Stimulated activated memory B cell treated with anti-CD40 and anti-IgM and Interleukin-4, amounts not matched to agents 10 μg/mL and 1 μg/mL and 100 μg/mL, for 72 hours (primary cell): Measurements from ENCODE around the gene AGBL3.

Experiments used
- ATAC-seq: fragments of 150-1000 bp; cut with Tn5 transposase; 2 replicates; pipeline ENCODE4 v1.10.0; 2021
- H3K27ac Mint-ChIP-seq: one replicate; pipeline ENCODE4 v1.8.0; 2022; ENCODE audit warnings: mild to moderate bottlenecking, mixed read lengths
- H3K27me3 Mint-ChIP-seq: one replicate; pipeline ENCODE4 v1.8.0; 2022; ENCODE audit warnings: mixed read lengths
- H3K36me3 Mint-ChIP-seq: one replicate; pipeline ENCODE4 v1.8.0; 2022; ENCODE audit warnings: mixed read lengths
- H3K4me1 Mint-ChIP-seq: one replicate; pipeline ENCODE4 v1.8.0; 2022; ENCODE audit warnings: mixed read lengths
- H3K4me3 Mint-ChIP-seq: one replicate; pipeline ENCODE4 v1.8.0; 2022; ENCODE audit warnings: mild to moderate bottlenecking, moderate library complexity, mixed read lengths
- H3K9me3 Mint-ChIP-seq: one replicate; pipeline ENCODE4 v1.8.0; 2022; ENCODE audit warnings: mixed read lengths

The AGBL3 gene

GRCh38 chr7:135160098-135160857, 174.0 kb downstream of the AGBL3 start:
- Mint-ChIP-seq H3K36me3 (peaks cover 83% of the 10 kb centered on the region), H3K4me1 (peaks cover 76% of the 10 kb centered on the region), H3K27me3 (no peaks in the 10 kb centered on the region), H3K27ac (peak overlapping the region; percentile 89), H3K4me3 (peak overlapping the region; percentile 69), H3K9me3 (peaks cover 12% of the 10 kb centered on the region)
- peak; percentile 54 for ATAC-seq

- no peaks in the 10 kb centered on the region for H3K27me3 Mint-ChIP-seq
- ATAC-seq = peak; percentile 84
- H3K4me1 Mint-ChIP-seq = peaks cover 82% of the 10 kb centered on the region
- peaks cover 83% of the 10 kb centered on the region for H3K36me3 Mint-ChIP-seq
- H3K4me3 Mint-ChIP-seq = peak overlapping the region; percentile 69
- peak overlapping the region; percentile 89 for H3K27ac Mint-ChIP-seq
- H3K9me3 Mint-ChIP-seq = peaks cover 9% of the 10 kb centered on the region
Measured at GRCh38 chr7:135160858-135161653, 174.7 kb downstream of the AGBL3 start.

DNA sequence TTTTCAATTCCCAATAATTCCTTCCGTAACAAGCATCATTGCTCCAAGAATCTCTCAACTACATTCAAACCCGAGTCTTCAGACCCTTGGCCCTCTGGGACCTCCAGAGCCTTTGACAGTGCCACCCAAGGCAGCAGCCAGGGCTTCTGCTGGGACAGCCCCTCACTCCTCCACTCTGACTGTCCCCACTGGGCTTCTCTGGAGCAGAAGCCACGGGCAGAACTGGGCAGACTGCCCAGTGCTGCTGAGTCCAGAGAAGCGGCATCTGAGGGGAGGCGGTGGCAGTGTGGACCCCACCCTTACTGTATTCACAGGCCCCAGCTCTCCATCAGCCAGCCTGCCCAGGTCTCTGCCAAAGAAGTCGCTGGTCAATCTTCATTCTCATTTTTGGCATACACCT, 175.4 kb downstream of the AGBL3 start:
- Mint-ChIP-seq H3K9me3 (peaks cover 6% of the 10 kb centered on the region), H3K36me3 (peaks cover 83% of the 10 kb centered on the region), H3K27ac (peak overlapping the region; percentile 89), H3K4me3 (peak overlapping the region; percentile 7), H3K4me1 (peaks cover 82% of the 10 kb centered on the region), H3K27me3 (no peaks in the 10 kb centered on the region)
- no peak for ATAC-seq

DNA sequence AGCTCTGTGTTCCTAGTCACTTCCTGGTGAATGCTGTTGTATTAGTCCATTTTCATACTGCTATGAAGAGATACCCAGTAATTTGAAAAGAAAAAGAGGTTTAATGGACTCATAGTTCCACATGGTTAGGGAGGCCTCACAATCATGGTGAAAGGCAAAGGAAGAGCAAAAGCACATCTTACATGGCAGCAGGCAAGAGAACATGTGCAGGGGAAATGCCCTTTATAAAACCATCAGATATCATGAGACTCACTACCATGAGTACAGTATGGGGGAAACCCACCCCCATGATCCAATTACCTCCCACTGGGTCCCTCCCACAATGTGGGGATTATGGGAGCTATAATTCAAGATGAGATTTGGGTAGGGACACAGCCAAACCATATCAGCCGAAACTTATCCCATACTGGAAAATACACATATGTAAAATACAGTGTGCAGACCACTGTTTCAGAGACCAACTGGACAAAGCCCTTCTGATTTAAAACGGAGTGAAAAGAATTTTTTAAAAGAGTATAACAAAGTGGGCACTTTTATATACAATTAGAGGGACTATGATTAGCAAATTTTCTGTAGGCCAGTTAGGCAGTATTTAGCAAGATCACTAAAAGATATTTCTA, 176.2 kb downstream of the AGBL3 start:
- Mint-ChIP-seq H3K4me3 (no peak overlapping the region), H3K4me1 (peaks cover 82% of the 10 kb centered on the region), H3K27ac (peak overlapping the region; percentile 89)

DNA sequence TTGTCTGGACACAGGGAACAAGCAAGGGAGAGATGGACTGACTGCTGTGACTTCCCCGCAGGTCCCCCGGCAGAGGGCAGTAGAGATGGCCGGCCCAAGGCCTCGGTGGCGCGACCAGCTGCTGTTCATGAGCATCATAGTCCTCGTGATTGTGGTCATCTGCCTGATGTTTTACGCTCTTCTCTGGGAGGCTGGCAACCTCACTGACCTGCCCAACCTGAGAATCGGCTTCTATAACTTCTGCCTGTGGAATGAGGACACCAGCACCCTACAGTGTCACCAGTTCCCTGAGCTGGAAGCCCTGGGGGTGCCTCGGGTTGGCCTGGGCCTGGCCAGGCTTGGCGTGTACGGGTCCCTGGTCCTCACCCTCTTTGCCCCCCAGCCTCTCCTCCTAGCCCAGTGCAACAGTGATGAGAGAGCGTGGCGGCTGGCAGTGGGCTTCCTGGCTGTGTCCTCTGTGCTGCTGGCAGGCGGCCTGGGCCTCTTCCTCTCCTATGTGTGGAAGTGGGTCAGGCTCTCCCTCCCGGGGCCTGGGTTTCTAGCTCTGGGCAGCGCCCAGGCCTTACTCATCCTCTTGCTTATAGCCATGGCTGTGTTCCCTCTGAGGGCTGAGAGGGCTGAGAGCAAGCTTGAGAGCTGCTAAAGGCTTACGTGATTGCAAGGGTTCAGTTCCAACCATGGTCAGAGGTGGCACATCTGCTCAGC, 178.2 kb downstream of the AGBL3 start:
- Mint-ChIP-seq H3K4me1 (peaks cover 86% of the 10 kb centered on the region), H3K27me3 (no peaks in the 10 kb centered on the region), H3K27ac (peak overlapping the region; percentile 93), H3K36me3 (peaks cover 84% of the 10 kb centered on the region), H3K9me3 (peaks cover 4% of the 10 kb centered on the region), H3K4me3 (no peak overlapping the region)
- no peak for ATAC-seq

More for the DNA sequence above, 176.2 kb downstream of the AGBL3 start:
- Mint-ChIP-seq H3K9me3 (peaks cover 4% of the 10 kb centered on the region), H3K27me3 (no peaks in the 10 kb centered on the region), H3K36me3 (peaks cover 83% of the 10 kb centered on the region)
- ATAC-seq = no peak

- H3K27ac Mint-ChIP-seq = peak overlapping the region; percentile 93
- no peaks in the 10 kb centered on the region for H3K27me3 Mint-ChIP-seq
- peaks cover 4% of the 10 kb centered on the region for H3K9me3 Mint-ChIP-seq
- peaks cover 85% of the 10 kb centered on the region for H3K36me3 Mint-ChIP-seq
- peaks cover 81% of the 10 kb centered on the region for H3K4me1 Mint-ChIP-seq
- ATAC-seq = no peak
- no peak overlapping the region for H3K4me3 Mint-ChIP-seq
Measured at GRCh38 chr7:135165862-135166261, 179.6 kb downstream of the AGBL3 start.

- peaks cover 81% of the 10 kb centered on the region for H3K4me1 Mint-ChIP-seq
- H3K4me3 Mint-ChIP-seq = no peak overlapping the region
- no peak for ATAC-seq
- H3K27ac Mint-ChIP-seq = peak overlapping the region; percentile 93
- peaks cover 4% of the 10 kb centered on the region for H3K9me3 Mint-ChIP-seq
- no peaks in the 10 kb centered on the region for H3K27me3 Mint-ChIP-seq
- H3K36me3 Mint-ChIP-seq = peaks cover 79% of the 10 kb centered on the region
Measured at GRCh38 chr7:135166338-135166990, 180.2 kb downstream of the AGBL3 start.

DNA sequence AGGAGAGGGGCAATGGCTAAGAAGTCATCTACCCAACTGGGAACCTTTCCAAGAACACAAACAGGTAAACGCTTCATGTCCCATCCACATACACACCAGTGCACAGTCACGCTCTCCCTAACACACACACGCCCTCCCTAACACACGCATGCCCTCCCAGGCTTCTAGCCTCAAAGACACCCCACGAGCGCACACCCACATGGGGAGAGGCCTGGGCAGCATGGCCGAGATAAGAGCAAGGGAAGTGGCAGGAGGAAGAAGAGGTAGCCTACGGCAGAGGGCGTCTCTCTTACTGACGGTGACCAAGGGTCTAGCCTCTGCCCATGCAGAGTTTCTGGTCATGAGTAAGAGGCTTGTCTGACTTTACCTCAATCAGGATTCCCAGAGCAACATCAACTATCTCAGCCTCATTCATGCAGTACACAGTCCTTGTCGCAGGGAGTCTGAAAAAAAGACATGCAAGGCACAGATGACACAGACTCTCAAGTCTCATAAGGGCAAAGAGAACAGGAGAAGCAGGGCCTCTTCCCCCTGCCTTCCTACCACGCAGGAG, 181.1 kb downstream of the AGBL3 start:
- Mint-ChIP-seq H3K27ac (peak overlapping the region; percentile 93), H3K4me3 (peak overlapping the region; percentile 90), H3K9me3 (peaks cover 1% of the 10 kb centered on the region), H3K36me3 (peaks cover 75% of the 10 kb centered on the region), H3K27me3 (no peaks in the 10 kb centered on the region), H3K4me1 (peaks cover 82% of the 10 kb centered on the region)
- no peak for ATAC-seq

DNA sequence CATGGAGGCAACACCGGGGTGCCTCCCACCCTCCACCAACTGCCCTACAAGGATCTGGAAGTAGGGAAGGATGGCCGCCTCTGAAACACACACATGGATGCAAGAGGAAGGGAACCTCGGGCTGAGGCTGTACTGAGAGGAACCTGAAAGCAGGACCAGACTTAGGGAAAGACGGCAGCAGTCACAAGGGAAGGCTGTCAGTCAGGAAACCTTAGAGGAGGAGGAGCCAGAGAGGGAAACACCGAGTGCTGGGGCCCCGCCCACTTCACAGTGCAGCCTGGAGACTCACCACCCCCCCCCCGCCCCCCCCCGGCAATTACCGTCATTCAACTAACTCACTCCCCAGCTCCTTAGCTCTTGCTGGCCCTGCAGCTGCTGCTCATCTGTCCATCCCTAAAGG, 181.7 kb downstream of the AGBL3 start:
- no peaks in the 10 kb centered on the region for H3K9me3 Mint-ChIP-seq
- no peak for ATAC-seq
- H3K27me3 Mint-ChIP-seq = no peaks in the 10 kb centered on the region
- H3K4me3 Mint-ChIP-seq = peak overlapping the region; percentile 90
- peak overlapping the region; percentile 93 for H3K27ac Mint-ChIP-seq
- H3K4me1 Mint-ChIP-seq = peaks cover 86% of the 10 kb centered on the region
- peaks cover 75% of the 10 kb centered on the region for H3K36me3 Mint-ChIP-seq

GRCh38 chr7:135168489-135169140, 182.3 kb downstream of the AGBL3 start:
- Mint-ChIP-seq H3K27me3 (no peaks in the 10 kb centered on the region), H3K36me3 (peaks cover 74% of the 10 kb centered on the region), H3K4me1 (peaks cover 86% of the 10 kb centered on the region), H3K27ac (peak overlapping the region; percentile 93), H3K9me3 (no peaks in the 10 kb centered on the region), H3K4me3 (peak overlapping the region; percentile 90)
- ATAC-seq = no peak

- H3K9me3 Mint-ChIP-seq = no peaks in the 10 kb centered on the region
- peak; percentile 53 for ATAC-seq
- H3K4me1 Mint-ChIP-seq = peaks cover 80% of the 10 kb centered on the region
- H3K27ac Mint-ChIP-seq = peak overlapping the region; percentile 93
- H3K4me3 Mint-ChIP-seq = peak overlapping the region; percentile 90
- peaks cover 72% of the 10 kb centered on the region for H3K36me3 Mint-ChIP-seq
- no peaks in the 10 kb centered on the region for H3K27me3 Mint-ChIP-seq
Measured at GRCh38 chr7:135169141-135169963, 183.0 kb downstream of the AGBL3 start.

- Mint-ChIP-seq H3K27ac (peak overlapping the region; percentile 93), H3K4me3 (peak overlapping the region; percentile 90), H3K27me3 (no peaks in the 10 kb centered on the region), H3K4me1 (peaks cover 74% of the 10 kb centered on the region), H3K36me3 (peaks cover 70% of the 10 kb centered on the region), H3K9me3 (no peaks in the 10 kb centered on the region)
- ATAC-seq = peak; percentile 61
Measured at GRCh38 chr7:135169964-135170273, 183.6 kb downstream of the AGBL3 start.

DNA sequence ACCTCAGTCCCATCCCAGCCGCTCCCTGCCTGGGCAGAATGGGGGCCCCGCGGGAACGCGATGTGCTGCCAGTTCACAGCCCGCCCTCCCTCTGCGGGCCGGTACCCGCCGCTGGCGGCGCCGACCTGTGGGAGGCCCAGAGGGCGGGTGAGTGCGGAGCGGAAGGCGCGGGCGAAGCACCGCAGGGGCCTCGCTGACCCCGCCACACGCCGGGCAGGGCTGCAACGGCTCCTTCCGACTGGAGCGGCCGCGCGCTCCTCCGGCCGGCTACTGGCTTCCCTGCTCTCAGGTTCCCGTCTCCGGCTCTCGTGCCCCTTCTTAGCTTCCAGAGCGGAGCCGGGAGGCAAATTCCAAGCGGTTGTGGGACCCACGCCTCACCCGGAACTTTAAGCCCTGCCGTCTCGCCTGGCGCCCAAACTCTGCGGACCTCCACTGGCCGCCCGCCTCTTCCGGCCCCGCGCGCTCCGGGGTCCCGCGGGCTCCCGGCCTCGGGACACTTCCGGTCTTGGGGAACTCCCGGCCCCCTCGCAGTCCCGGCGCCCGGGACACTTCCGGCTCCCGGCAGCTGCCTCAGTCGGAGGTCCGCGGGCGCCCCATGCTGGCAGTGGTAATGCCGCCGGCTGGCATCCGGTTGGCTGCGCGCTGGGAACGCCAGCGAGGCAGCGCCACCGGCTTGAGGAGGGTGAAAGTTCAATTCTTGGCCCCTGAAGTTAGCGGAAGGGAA, 184.1 kb downstream of the AGBL3 start, which contains the start of gene CYREN:
Gene CYREN, minus strand, starts transcription at position 434 of the 724 bp plus-strand sequence. CDS start 1,785 bp downstream, outside the sequence.
- Mint-ChIP-seq H3K4me3 (peak within 1 kb of the TSS; percentile 90), H3K4me1 (peaks cover 69% of the 10 kb centered on the region), H3K36me3 (peaks cover 68% of the 10 kb centered on the region), H3K27ac (peak within 1 kb of the TSS; percentile 93), H3K27me3 (no peaks in the 10 kb centered on the region), H3K9me3 (no peaks in the 10 kb centered on the region)
- peak; percentile 89 for ATAC-seq
